ENCODE results near the gene KCNQ4.

The KCNQ4 gene

GRCh38 chr1:40777224-40777970 lies 6.2 kb upstream of the KCNQ4 start:
- DNase-seq (ENCODE audit: low spot score): no peak

GRCh38 chr1:40780678-40781607 lies 2.6 kb upstream of the KCNQ4 start:
- no peak for DNase-seq (ENCODE audit: low spot score)

GRCh38 chr1:40781608-40781971 lies 2.0 kb upstream of the KCNQ4 start:
- no peak for DNase-seq (ENCODE audit: low spot score)

- no peak for DNase-seq (ENCODE audit: low spot score)
These were observed 1.1 kb upstream of the KCNQ4 start for GRCh38 chr1:40782371-40782956.

GRCh38 chr1:40784141-40784770 lies 669 bp downstream of the KCNQ4 start:
- DNase-seq (ENCODE audit: low spot score): no peak

- no peak for DNase-seq (ENCODE audit: low spot score)
These were observed 1.2 kb downstream of the KCNQ4 start for GRCh38 chr1:40784771-40785151.

GRCh38 chr1:40785446-40785845 lies 1.9 kb downstream of the KCNQ4 start:
- DNase-seq (ENCODE audit: low spot score): no peak

GRCh38 chr1:40786171-40786994 lies 2.8 kb downstream of the KCNQ4 start:
- no peak for DNase-seq (ENCODE audit: low spot score)

GRCh38 chr1:40786995-40787705 lies 3.6 kb downstream of the KCNQ4 start:
- DNase-seq (ENCODE audit: low spot score): no peak

GRCh38 chr1:40787737-40788560 lies 4.4 kb downstream of the KCNQ4 start:
- no peak for DNase-seq (ENCODE audit: low spot score)

- no peak for DNase-seq (ENCODE audit: low spot score)
These were observed 5.2 kb downstream of the KCNQ4 start for GRCh38 chr1:40788561-40789341.

GRCh38 chr1:40789342-40789598 lies 5.7 kb downstream of the KCNQ4 start:
- DNase-seq (ENCODE audit: low spot score): no peak

GRCh38 chr1:40789661-40790430 lies 6.3 kb downstream of the KCNQ4 start:
- DNase-seq (ENCODE audit: low spot score): no peak

GRCh38 chr1:40792036-40792435 lies 8.4 kb downstream of the KCNQ4 start:
- DNase-seq (ENCODE audit: low spot score): no peak

GRCh38 chr1:40793617-40794016 lies 10.0 kb downstream of the KCNQ4 start:
- no peak for DNase-seq (ENCODE audit: low spot score)

- DNase-seq (ENCODE audit: low spot score): no peak
These were observed 10.5 kb downstream of the KCNQ4 start for GRCh38 chr1:40794048-40794447.

- DNase-seq (ENCODE audit: low spot score): no peak
These were observed 11.6 kb downstream of the KCNQ4 start for GRCh38 chr1:40794974-40795715.

Data from globus pallidus (tissue), 1 donor.